ENCODE data around the gene GJB5.

DNA sequence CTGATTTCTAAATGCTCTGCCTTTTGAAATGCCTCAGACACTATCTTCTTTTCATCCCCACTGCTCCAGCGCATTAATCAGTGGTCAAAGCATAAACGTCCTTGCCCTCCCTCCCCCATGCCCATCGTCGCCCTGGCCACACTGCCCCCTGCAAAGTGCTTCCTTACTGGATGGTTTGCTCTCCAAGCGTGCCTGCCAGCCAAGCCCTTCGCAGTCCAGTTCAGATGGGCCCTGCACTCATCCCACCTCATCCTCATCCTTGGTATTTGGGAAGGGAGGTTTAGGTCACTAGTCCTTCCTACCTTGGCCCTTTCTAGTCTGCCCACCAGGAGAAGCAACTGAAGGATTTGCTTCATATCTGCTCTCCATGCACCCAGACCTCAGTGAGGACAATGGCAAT, 41.1 kb downstream of the GJB5 start:
- TF ChIP-seq CTCF (IDR thresholded peaks at IDR 0.05) (no peak), POLR2AphosphoS5 (IDR thresholded peaks at IDR 0.05) (no peak)

All from sigmoid colon (tissue), 4 donors.